Measurements from ENCODE around the gene SPTB.

Gene SPTB

GRCh38 chr14:64721899-64722298 lies 157.8 kb downstream of the SPTB start:
- DNase-seq, result no peak
- H3K27me3 ChIP-seq (replicated peaks), result no peaks in the 10 kb centered on the region
- H3K36me3 ChIP-seq (replicated peaks), result no peaks in the 10 kb centered on the region
- H3K27ac ChIP-seq, result no peak overlapping the region
- no peak overlapping the region for H3K4me3 ChIP-seq (ENCODE audit: low read depth, low read length)
- no peak for TF ChIP-seq CTCF (IDR thresholded peaks at IDR 0.05; ENCODE audit: low read depth, low read length, missing control alignments)
- in situ Hi-C loops (cut with HindIII; ENCODE audit: low pct_ligation_motif_present, low sequenced_read_pairs), result no loop called here

- DNase-seq, result no peak
- Histone ChIP-seq H3K4me3 (ENCODE audit: low read depth, low read length) (no peak overlapping the region), H3K36me3 (replicated peaks) (no peaks in the 10 kb centered on the region), H3K27ac (peak overlapping the region; percentile 65), H3K27me3 (replicated peaks) (no peaks in the 10 kb centered on the region)
- TF ChIP-seq CTCF (IDR thresholded peaks at IDR 0.05; ENCODE audit: low read depth, low read length, missing control alignments), result no peak
- in situ Hi-C loops (cut with HindIII; ENCODE audit: low pct_ligation_motif_present, low sequenced_read_pairs), result no loop called here
Measured at GRCh38 chr14:64721391-64721791, 158.3 kb downstream of the SPTB start.

GRCh38 chr14:64720131-64720576 lies 159.6 kb downstream of the SPTB start:
- H3K27ac ChIP-seq, result peak overlapping the region; percentile 65
- no peaks in the 10 kb centered on the region for H3K36me3 ChIP-seq (replicated peaks)
- in situ Hi-C loops (cut with HindIII; ENCODE audit: low pct_ligation_motif_present, low sequenced_read_pairs), result no loop called here
- peak; percentile 90 for DNase-seq
- no peaks in the 10 kb centered on the region for H3K27me3 ChIP-seq (replicated peaks)
- no peak overlapping the region for H3K4me3 ChIP-seq (ENCODE audit: low read depth, low read length)
- no peak for TF ChIP-seq CTCF (IDR thresholded peaks at IDR 0.05; ENCODE audit: low read depth, low read length, missing control alignments)

GRCh38 chr14:64719601-64720000 lies 160.1 kb downstream of the SPTB start:
- in situ Hi-C loops (cut with HindIII; ENCODE audit: low pct_ligation_motif_present, low sequenced_read_pairs), result no loop called here

GRCh38 chr14:64718762-64719161 lies 160.9 kb downstream of the SPTB start:
- DNase-seq, result no peak
- Histone ChIP-seq H3K27ac (no peak overlapping the region), H3K27me3 (replicated peaks) (no peaks in the 10 kb centered on the region), H3K4me3 (ENCODE audit: low read depth, low read length) (no peak overlapping the region), H3K36me3 (replicated peaks) (no peaks in the 10 kb centered on the region)
- in situ Hi-C loops (cut with HindIII; ENCODE audit: low pct_ligation_motif_present, low sequenced_read_pairs), result no loop called here
- no peak for TF ChIP-seq CTCF (IDR thresholded peaks at IDR 0.05; ENCODE audit: low read depth, low read length, missing control alignments)

More at GRCh38 chr14:64719601-64720000, 160.1 kb downstream of the SPTB start:
- Histone ChIP-seq H3K27ac (peak overlapping the region; percentile 65), H3K36me3 (replicated peaks) (no peaks in the 10 kb centered on the region), H3K4me3 (ENCODE audit: low read depth, low read length) (no peak overlapping the region), H3K27me3 (replicated peaks) (no peaks in the 10 kb centered on the region)
- DNase-seq, result no peak
- TF ChIP-seq CTCF (IDR thresholded peaks at IDR 0.05; ENCODE audit: low read depth, low read length, missing control alignments), result no peak

- in situ Hi-C loops (cut with HindIII; ENCODE audit: low pct_ligation_motif_present, low sequenced_read_pairs), result no loop called here
- Histone ChIP-seq H3K4me3 (ENCODE audit: low read depth, low read length) (no peak overlapping the region), H3K27me3 (replicated peaks) (no peaks in the 10 kb centered on the region), H3K36me3 (replicated peaks) (no peaks in the 10 kb centered on the region), H3K27ac (no peak overlapping the region)
- no peak for DNase-seq
- TF ChIP-seq CTCF (IDR thresholded peaks at IDR 0.05; ENCODE audit: low read depth, low read length, missing control alignments), result no peak
Measured at GRCh38 chr14:64717870-64718269, 161.8 kb downstream of the SPTB start.
